GM23248 (cell line): Measurements from ENCODE around the gene ARHGAP24.

Source experiments
- EZH2 ChIP-seq: fragments of 200-600 bp; sonication (generic); IDR thresholded peaks from 2 replicates; pipeline ENCODE4 v1.6.1; 2018; ENCODE audit warnings: antibody characterized with exemption, mild to moderate bottlenecking; ENCODE audit not compliant: insufficient read depth, poor library complexity, severe bottlenecking
- EZH2phosphoT487 ChIP-seq: fragments of 200-600 bp; sonication (generic); IDR thresholded peaks from 2 replicates; pipeline ENCODE4 v1.6.1; 2018; ENCODE audit warnings: antibody characterized with exemption, moderate library complexity, mild to moderate bottlenecking, low read depth; ENCODE audit not compliant: insufficient read depth

GRCh38 chr4:85967872-85968271, 492.9 kb downstream of the ARHGAP24 start:
- TF ChIP-seq EZH2 (no peak), EZH2phosphoT487 (no peak)
